ENCODE results near the gene POLDIP2. TPM values are rescaled to one million over a fixed set of nuclear protein-coding genes. Genes with fewer than 3 reads are reported as not detected.
A peak's percentile ranks its signal among the peaks of the same experiment; 100 is the strongest.

Gene POLDIP2
- total and polyA plus RNA-seq, 2 of the 13 experiments (the other 11 are each of a cell fraction or from before 2014, with no cell fraction given) = 85.9 to 114 TPM

DNA sequence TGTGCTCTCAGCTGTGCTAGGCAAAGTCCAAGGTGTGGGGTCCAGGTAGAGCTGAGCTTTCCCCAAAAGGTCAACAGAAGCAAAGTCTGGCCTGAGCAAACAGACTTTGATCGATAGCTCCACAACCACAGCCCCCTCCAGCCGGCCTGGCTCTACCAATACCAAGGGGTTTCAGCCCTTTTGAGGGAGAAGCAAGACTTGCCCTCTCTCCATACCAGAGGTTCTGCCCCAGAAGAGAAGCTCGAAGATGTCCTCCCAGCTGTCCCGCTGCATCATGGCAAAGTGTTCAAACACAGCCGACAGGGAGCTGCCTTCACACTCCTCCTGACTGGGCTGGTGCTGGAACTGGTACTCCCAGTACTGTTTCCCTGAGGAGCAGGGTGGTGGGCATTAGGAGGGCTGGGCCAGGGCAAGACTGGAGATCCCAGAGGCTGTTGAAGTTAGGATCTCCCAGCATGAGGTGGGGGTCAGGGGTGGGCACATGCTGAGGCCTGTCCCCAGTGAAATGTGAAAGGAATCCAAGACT lies 11.0 kb upstream of the POLDIP2 start (continued):
- TF ChIP-seq, protein P1, sequence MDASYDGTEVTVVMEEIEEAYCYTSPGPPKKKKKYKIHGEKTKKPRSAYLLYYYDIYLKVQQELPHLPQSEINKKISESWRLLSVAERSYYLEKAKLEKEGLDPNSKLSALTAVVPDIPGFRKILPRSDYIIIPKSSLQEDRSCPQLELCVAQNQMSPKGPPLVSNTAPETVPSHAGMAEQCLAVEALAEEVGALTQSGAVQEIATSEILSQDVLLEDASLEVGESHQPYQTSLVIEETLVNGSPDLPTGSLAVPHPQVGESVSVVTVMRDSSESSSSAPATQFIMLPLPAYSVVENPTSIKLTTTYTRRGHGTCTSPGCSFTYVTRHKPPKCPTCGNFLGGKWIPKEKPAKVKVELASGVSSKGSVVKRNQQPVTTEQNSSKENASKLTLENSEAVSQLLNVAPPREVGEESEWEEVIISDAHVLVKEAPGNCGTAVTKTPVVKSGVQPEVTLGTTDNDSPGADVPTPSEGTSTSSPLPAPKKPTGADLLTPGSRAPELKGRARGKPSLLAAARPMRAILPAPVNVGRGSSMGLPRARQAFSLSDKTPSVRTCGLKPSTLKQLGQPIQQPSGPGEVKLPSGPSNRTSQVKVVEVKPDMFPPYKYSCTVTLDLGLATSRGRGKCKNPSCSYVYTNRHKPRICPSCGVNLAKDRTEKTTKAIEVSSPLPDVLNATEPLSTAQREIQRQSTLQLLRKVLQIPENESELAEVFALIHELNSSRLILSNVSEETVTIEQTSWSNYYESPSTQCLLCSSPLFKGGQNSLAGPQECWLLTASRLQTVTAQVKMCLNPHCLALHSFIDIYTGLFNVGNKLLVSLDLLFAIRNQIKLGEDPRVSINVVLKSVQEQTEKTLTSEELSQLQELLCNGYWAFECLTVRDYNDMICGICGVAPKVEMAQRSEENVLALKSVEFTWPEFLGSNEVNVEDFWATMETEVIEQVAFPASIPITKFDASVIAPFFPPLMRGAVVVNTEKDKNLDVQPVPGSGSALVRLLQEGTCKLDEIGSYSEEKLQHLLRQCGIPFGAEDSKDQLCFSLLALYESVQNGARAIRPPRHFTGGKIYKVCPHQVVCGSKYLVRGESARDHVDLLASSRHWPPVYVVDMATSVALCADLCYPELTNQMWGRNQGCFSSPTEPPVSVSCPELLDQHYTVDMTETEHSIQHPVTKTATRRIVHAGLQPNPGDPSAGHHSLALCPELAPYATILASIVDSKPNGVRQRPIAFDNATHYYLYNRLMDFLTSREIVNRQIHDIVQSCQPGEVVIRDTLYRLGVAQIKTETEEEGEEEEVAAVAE (CRISPR knock-in tag; IDR thresholded peaks at IDR 0.05; ENCODE audit: borderline replicate concordance) = 0 out of 2 replicates have a peak, but pooled peaks have one; percentile 30
- TF ChIP-seq KMT2A (CRISPR knock-in tag; IDR thresholded peaks at IDR 0.05) (no peak), ZNF12 (CRISPR knock-in tag; IDR thresholded peaks at IDR 0.05) (no peak), REXO4 (CRISPR knock-in tag; IDR thresholded peaks at IDR 0.05; ENCODE audit: borderline replicate concordance) (no peak), ZNF597 (CRISPR knock-in tag; IDR thresholded peaks at IDR 0.05) (no peak), SRSF9 (IDR thresholded peaks at IDR 0.05; ENCODE audit: borderline replicate concordance, insufficient read depth, low read depth, low read length, poor library complexity, severe bottlenecking) (no peak), TMF1 (CRISPR knock-in tag; IDR thresholded peaks at IDR 0.05; ENCODE audit: low read depth) (no peak), ZNF382 (CRISPR knock-in tag; IDR thresholded peaks at IDR 0.05; ENCODE audit: borderline replicate concordance) (no peak), DNMT3B (CRISPR knock-in tag; conservative IDR thresholded peaks at IDR 0.05) (no peak), ZNF513 (CRISPR knock-in tag; conservative IDR thresholded peaks at IDR 0.05) (no peak), GATAD2A (CRISPR knock-in tag; IDR thresholded peaks at IDR 0.05) (peak; percentile 92), ZNF121 (CRISPR knock-in tag; IDR thresholded peaks at IDR 0.05) (peak; percentile 48; the same call in 1 of the 2 replicates), ARHGAP35 (CRISPR knock-in tag; IDR thresholded peaks at IDR 0.05; ENCODE audit: borderline replicate concordance) (no peak), ZNF782 (CRISPR knock-in tag; IDR thresholded peaks at IDR 0.05; ENCODE audit: borderline replicate concordance) (no peak; the same call in 1 of the 2 replicates), MIER3 (CRISPR knock-in tag; IDR thresholded peaks at IDR 0.05; ENCODE audit: borderline replicate concordance) (peak; percentile 93; the same call in 1 of the 2 replicates), PHF20 (CRISPR knock-in tag; IDR thresholded peaks at IDR 0.05) (no peak), FOXK1 (CRISPR knock-in tag; IDR thresholded peaks at IDR 0.05; ENCODE audit: borderline replicate concordance, low read depth) (peak; percentile 82; the same call in 1 of the 2 replicates), ASH2L (IDR thresholded peaks at IDR 0.05; ENCODE audit: insufficient read length, low read depth, low read length) (peak; percentile 87)
- TF ChIP-seq, protein P2, sequence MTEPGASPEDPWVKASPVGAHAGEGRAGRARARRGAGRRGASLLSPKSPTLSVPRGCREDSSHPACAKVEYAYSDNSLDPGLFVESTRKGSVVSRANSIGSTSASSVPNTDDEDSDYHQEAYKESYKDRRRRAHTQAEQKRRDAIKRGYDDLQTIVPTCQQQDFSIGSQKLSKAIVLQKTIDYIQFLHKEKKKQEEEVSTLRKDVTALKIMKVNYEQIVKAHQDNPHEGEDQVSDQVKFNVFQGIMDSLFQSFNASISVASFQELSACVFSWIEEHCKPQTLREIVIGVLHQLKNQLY (CRISPR knock-in tag; IDR thresholded peaks at IDR 0.05) = peak; percentile 82
- TF ChIP-seq, protein P3, sequence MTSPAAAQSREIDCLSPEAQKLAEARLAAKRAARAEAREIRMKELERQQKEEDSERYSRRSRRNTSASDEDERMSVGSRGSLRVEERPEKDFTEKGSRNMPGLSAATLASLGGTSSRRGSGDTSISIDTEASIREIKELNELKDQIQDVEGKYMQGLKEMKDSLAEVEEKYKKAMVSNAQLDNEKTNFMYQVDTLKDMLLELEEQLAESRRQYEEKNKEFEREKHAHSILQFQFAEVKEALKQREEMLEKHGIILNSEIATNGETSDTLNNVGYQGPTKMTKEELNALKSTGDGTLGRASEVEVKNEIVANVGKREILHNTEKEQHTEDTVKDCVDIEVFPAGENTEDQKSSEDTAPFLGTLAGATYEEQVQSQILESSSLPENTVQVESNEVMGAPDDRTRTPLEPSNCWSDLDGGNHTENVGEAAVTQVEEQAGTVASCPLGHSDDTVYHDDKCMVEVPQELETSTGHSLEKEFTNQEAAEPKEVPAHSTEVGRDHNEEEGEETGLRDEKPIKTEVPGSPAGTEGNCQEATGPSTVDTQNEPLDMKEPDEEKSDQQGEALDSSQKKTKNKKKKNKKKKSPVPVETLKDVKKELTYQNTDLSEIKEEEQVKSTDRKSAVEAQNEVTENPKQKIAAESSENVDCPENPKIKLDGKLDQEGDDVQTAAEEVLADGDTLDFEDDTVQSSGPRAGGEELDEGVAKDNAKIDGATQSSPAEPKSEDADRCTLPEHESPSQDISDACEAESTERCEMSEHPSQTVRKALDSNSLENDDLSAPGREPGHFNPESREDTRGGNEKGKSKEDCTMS (CRISPR knock-in tag; conservative IDR thresholded peaks at IDR 0.05) = no peak
